Measurements from ENCODE around the gene BCL2L2.

The BCL2L2 gene

GRCh38 chr14:23359722-23360447, 53.3 kb downstream of the BCL2L2 start:
- no peak for TF ChIP-seq RARB (CRISPR knock-in tag; IDR thresholded peaks at IDR 0.05)
- TF ChIP-seq GLIS3 (CRISPR knock-in tag; IDR thresholded peaks at IDR 0.05): no peak
- TF ChIP-seq CSDC2 (CRISPR knock-in tag; IDR thresholded peaks at IDR 0.05): no peak
- TF ChIP-seq BACH2 (CRISPR knock-in tag; IDR thresholded peaks at IDR 0.05; ENCODE audit: borderline replicate concordance): no peak
- TF ChIP-seq POU6F1 (CRISPR knock-in tag; IDR thresholded peaks at IDR 0.05; ENCODE audit: borderline replicate concordance, low read depth): no peak
- TF ChIP-seq TOX (CRISPR knock-in tag; IDR thresholded peaks at IDR 0.05; ENCODE audit: borderline replicate concordance): no peak
- no peak for TF ChIP-seq ZNF8 (CRISPR knock-in tag; IDR thresholded peaks at IDR 0.05)
- no peak for TF ChIP-seq ARNTL (CRISPR knock-in tag; IDR thresholded peaks at IDR 0.05; ENCODE audit: borderline replicate concordance, low read depth)
- TF ChIP-seq OSR1 (CRISPR knock-in tag; IDR thresholded peaks at IDR 0.05): no peak
- TF ChIP-seq ZNF70 (CRISPR knock-in tag; IDR thresholded peaks at IDR 0.05): no peak
- TF ChIP-seq PATZ1 (CRISPR knock-in tag; IDR thresholded peaks at IDR 0.05; ENCODE audit: borderline replicate concordance): no peak
- TF ChIP-seq CREB5 (CRISPR knock-in tag; IDR thresholded peaks at IDR 0.05; ENCODE audit: low read depth): no peak
- no peak for TF ChIP-seq TCF4 (CRISPR knock-in tag; IDR thresholded peaks at IDR 0.05; ENCODE audit: borderline replicate concordance)
- no peak for TF ChIP-seq ZFP3 (CRISPR knock-in tag; IDR thresholded peaks at IDR 0.05)
- TF ChIP-seq ISL1 (CRISPR knock-in tag; IDR thresholded peaks at IDR 0.05): no peak
- no peak for TF ChIP-seq ZNF565 (CRISPR knock-in tag; conservative IDR thresholded peaks at IDR 0.05; ENCODE audit: low read depth)
- TF ChIP-seq ZC3H10 (CRISPR knock-in tag; IDR thresholded peaks at IDR 0.05): no peak
- TF ChIP-seq SNAI2 (CRISPR knock-in tag; IDR thresholded peaks at IDR 0.05): no peak
- no peak for TF ChIP-seq CSRNP3 (CRISPR knock-in tag; IDR thresholded peaks at IDR 0.05)
- TF ChIP-seq TSHZ2 (CRISPR knock-in tag; IDR thresholded peaks at IDR 0.05): no peak
- ATAC-seq: no peak

- ATAC-seq: no peak
- TF ChIP-seq ZNF8 (CRISPR knock-in tag; IDR thresholded peaks at IDR 0.05) (no peak), PPARA (CRISPR knock-in tag; IDR thresholded peaks at IDR 0.05; ENCODE audit: borderline replicate concordance) (no peak), PATZ1 (CRISPR knock-in tag; IDR thresholded peaks at IDR 0.05; ENCODE audit: borderline replicate concordance) (no peak), ZNF565 (CRISPR knock-in tag; conservative IDR thresholded peaks at IDR 0.05; ENCODE audit: low read depth) (no peak), BACH2 (CRISPR knock-in tag; IDR thresholded peaks at IDR 0.05; ENCODE audit: borderline replicate concordance) (no peak), OSR1 (CRISPR knock-in tag; IDR thresholded peaks at IDR 0.05) (no peak), ESRRG (CRISPR knock-in tag; IDR thresholded peaks at IDR 0.05) (no peak), ZFP30 (CRISPR knock-in tag; IDR thresholded peaks at IDR 0.05) (no peak), ISL1 (CRISPR knock-in tag; IDR thresholded peaks at IDR 0.05) (no peak), RARB (CRISPR knock-in tag; IDR thresholded peaks at IDR 0.05) (no peak), POU6F1 (CRISPR knock-in tag; IDR thresholded peaks at IDR 0.05; ENCODE audit: borderline replicate concordance, low read depth) (no peak), ZC3H10 (CRISPR knock-in tag; IDR thresholded peaks at IDR 0.05) (no peak), CSRNP3 (CRISPR knock-in tag; IDR thresholded peaks at IDR 0.05) (no peak), ZNF70 (CRISPR knock-in tag; IDR thresholded peaks at IDR 0.05) (no peak), SNAI2 (CRISPR knock-in tag; IDR thresholded peaks at IDR 0.05) (no peak), CSDC2 (CRISPR knock-in tag; IDR thresholded peaks at IDR 0.05) (no peak), ARNTL (CRISPR knock-in tag; IDR thresholded peaks at IDR 0.05; ENCODE audit: borderline replicate concordance, low read depth) (no peak), ZFP3 (CRISPR knock-in tag; IDR thresholded peaks at IDR 0.05) (no peak)
Measured at GRCh38 chr14:23360496-23360895, 53.9 kb downstream of the BCL2L2 start.
